ENCODE data around the gene RPS6KA2. TPM values are rescaled to one million over a fixed set of nuclear protein-coding genes. Genes with fewer than 3 reads are reported as not detected.

RPS6KA2 gene
- polyA plus RNA-seq, 1 donor (not counting 4 experiments of a cell fraction or from before 2014, with no cell fraction given): 8.2 TPM

- no peaks in the 10 kb centered on the region for H3K79me2 ChIP-seq (ENCODE audit: control insufficient read depth, insufficient read depth, low read length)
- no peaks in the 10 kb centered on the region for H4K20me1 ChIP-seq (ENCODE audit: control insufficient read depth, extremely low read depth, insufficient read depth, low read length)
- no peak for DNase-seq (ENCODE audit: low read depth, low spot score)
- no peak overlapping the region for H3K9ac ChIP-seq (ENCODE audit: control insufficient read depth, extremely low read depth, insufficient read depth, low read length)
- dilution Hi-C loops (cut with MboI; ENCODE audit: extremely low pct_ligation_motif_present, low sequenced_read_pairs): no loop called here
- H3K9me3 ChIP-seq (ENCODE audit: control insufficient read depth, low read depth, low read length): no peaks in the 10 kb centered on the region
- H3K36me3 ChIP-seq (ENCODE audit: control insufficient read depth in 2 of 2, extremely low read depth in 1 of 2, insufficient read depth in 2 of 2, low read length in 2 of 2): no peaks in the 10 kb centered on the region
- no peak for TF ChIP-seq EZH2 (IDR thresholded peaks at IDR 0.05; ENCODE audit: low read length)
- TF ChIP-seq, protein P1, sequence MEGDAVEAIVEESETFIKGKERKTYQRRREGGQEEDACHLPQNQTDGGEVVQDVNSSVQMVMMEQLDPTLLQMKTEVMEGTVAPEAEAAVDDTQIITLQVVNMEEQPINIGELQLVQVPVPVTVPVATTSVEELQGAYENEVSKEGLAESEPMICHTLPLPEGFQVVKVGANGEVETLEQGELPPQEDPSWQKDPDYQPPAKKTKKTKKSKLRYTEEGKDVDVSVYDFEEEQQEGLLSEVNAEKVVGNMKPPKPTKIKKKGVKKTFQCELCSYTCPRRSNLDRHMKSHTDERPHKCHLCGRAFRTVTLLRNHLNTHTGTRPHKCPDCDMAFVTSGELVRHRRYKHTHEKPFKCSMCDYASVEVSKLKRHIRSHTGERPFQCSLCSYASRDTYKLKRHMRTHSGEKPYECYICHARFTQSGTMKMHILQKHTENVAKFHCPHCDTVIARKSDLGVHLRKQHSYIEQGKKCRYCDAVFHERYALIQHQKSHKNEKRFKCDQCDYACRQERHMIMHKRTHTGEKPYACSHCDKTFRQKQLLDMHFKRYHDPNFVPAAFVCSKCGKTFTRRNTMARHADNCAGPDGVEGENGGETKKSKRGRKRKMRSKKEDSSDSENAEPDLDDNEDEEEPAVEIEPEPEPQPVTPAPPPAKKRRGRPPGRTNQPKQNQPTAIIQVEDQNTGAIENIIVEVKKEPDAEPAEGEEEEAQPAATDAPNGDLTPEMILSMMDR (optimal IDR thresholded peaks at IDR 0.05 in 1 of 3, IDR thresholded peaks at IDR 0.05 in 1 of 3, conservative IDR thresholded peaks at IDR 0.05 in 1 of 3; ENCODE audit: extremely low read depth in 1 of 3, insufficient read depth in 2 of 3, low read length in 3 of 3): no peak
- no peak overlapping the region for H2AFZ ChIP-seq (ENCODE audit: control insufficient read depth, low read length)
- H3K27me3 ChIP-seq (ENCODE audit: control insufficient read depth, extremely low read depth, insufficient read depth, low read length): peaks cover 4% of the 10 kb centered on the region
- FAIRE-seq: no peak
- no peak overlapping the region for H3K4me2 ChIP-seq (ENCODE audit: control insufficient read depth, extremely low read depth, insufficient read depth, low read depth, low read length)
- peaks cover 9% of the 10 kb centered on the region for H3K4me1 ChIP-seq (ENCODE audit: control insufficient read depth, extremely low read depth, insufficient read depth, low read length)
- no peaks in the 10 kb centered on the region for H3K9me1 ChIP-seq (ENCODE audit: control insufficient read depth, extremely low read depth, insufficient read depth, low read length)
- H3K4me3 ChIP-seq (ENCODE audit: control insufficient read depth in 2 of 3, extremely low read depth in 1 of 3, insufficient read depth in 2 of 3, low read depth in 1 of 3, low read length in 3 of 3): no peak overlapping the region
- no peak overlapping the region for H3K27ac ChIP-seq (ENCODE audit: control insufficient read depth, insufficient read depth, low read length)
These were observed 153.0 kb downstream of the RPS6KA2 start for GRCh38 chr6:166473886-166474571.

DNA sequence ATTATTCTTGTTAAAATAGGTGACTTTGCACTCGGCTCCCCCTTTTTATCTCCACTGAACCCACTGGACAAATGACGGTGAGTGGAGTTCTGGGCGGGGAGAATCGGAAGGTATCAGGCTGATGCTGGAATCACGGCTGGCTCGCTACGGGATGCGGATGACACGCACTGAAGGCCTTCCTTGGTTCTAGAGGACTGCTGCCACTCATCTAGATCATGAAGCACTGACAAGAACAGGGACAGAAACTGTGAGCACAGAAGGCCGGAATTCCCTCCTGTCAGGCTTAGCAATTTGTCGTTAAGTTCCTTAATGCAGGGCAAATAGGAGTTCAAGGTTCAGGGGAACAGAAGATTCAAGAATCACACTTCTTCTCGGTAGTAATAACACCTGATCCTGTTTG is 154.4 kb downstream of the RPS6KA2 start:
- no peak for TF ChIP-seq EZH2 (IDR thresholded peaks at IDR 0.05; ENCODE audit: low read length)
- TF ChIP-seq, protein P1 (optimal IDR thresholded peaks at IDR 0.05 in 1 of 3, IDR thresholded peaks at IDR 0.05 in 1 of 3, conservative IDR thresholded peaks at IDR 0.05 in 1 of 3; ENCODE audit: extremely low read depth in 1 of 3, insufficient read depth in 2 of 3, low read length in 3 of 3): no peak
- Histone ChIP-seq H3K4me3 (ENCODE audit: control insufficient read depth in 2 of 3, extremely low read depth in 1 of 3, insufficient read depth in 2 of 3, low read depth in 1 of 3, low read length in 3 of 3) (no peak overlapping the region), H2AFZ (ENCODE audit: control insufficient read depth, low read length) (no peak overlapping the region), H3K4me1 (ENCODE audit: control insufficient read depth, extremely low read depth, insufficient read depth, low read length) (peaks cover 9% of the 10 kb centered on the region), H3K27me3 (ENCODE audit: control insufficient read depth, extremely low read depth, insufficient read depth, low read length) (peaks cover 4% of the 10 kb centered on the region), H4K20me1 (ENCODE audit: control insufficient read depth, extremely low read depth, insufficient read depth, low read length) (no peaks in the 10 kb centered on the region), H3K36me3 (ENCODE audit: control insufficient read depth in 2 of 2, extremely low read depth in 1 of 2, insufficient read depth in 2 of 2, low read length in 2 of 2) (no peaks in the 10 kb centered on the region), H3K9me1 (ENCODE audit: control insufficient read depth, extremely low read depth, insufficient read depth, low read length) (no peaks in the 10 kb centered on the region), H3K79me2 (ENCODE audit: control insufficient read depth, insufficient read depth, low read length) (no peaks in the 10 kb centered on the region), H3K9me3 (ENCODE audit: control insufficient read depth, low read depth, low read length) (no peaks in the 10 kb centered on the region), H3K4me2 (ENCODE audit: control insufficient read depth, extremely low read depth, insufficient read depth, low read depth, low read length) (no peak overlapping the region), H3K27ac (ENCODE audit: control insufficient read depth, insufficient read depth, low read length) (no peak overlapping the region), H3K9ac (ENCODE audit: control insufficient read depth, extremely low read depth, insufficient read depth, low read length) (no peak overlapping the region)
- DNase-seq (ENCODE audit: low read depth, low spot score) (no peak), FAIRE-seq (no peak)
- dilution Hi-C loops (cut with MboI; ENCODE audit: extremely low pct_ligation_motif_present, low sequenced_read_pairs): no loop called here
